MM.1S (cell line): ENCODE measurements around the gene FAM229A.
"Not testable (repeated sequence)": the region's sequence is repeated elsewhere in the genome, so short reads cannot be mapped to it uniquely, and the experiment has no call there.

ENCODE experiments used
- DNase-seq: peaks from one replicate; pipeline ENCODE4 v3.0.0-alpha.2; 2015
- H2AFZ ChIP-seq: fragments of 300-600 bp; sonication (generic); 2 replicates; pipeline ENCODE4 v1.6.0; 2016; ENCODE audit warnings: antibody characterized with exemption, low read length
- H3F3A ChIP-seq: fragments of 300-600 bp; sonication (generic); 2 replicates; pipeline ENCODE4 v1.6.1; 2016; ENCODE audit warnings: mild to moderate bottlenecking, antibody characterized with exemption, low read length, moderate library complexity, mixed read lengths; ENCODE audit not compliant: insufficient read depth
- H3K27ac ChIP-seq: fragments of 300-600 bp; sonication (generic); 2 replicates; pipeline ENCODE4 v1.5.1; 2016; ENCODE audit warnings: mild to moderate bottlenecking, low read length
- H3K27me3 ChIP-seq: fragments of 300-600 bp; sonication (generic); replicated peaks from 2 replicates; pipeline ENCODE4 v1.6.0; 2016; ENCODE audit warnings: low read length; ENCODE audit not compliant: insufficient read depth
- H3K36me3 ChIP-seq: fragments of 300-600 bp; sonication (generic); replicated peaks from 2 replicates; pipeline ENCODE4 v1.6.1; 2016; ENCODE audit warnings: mild to moderate bottlenecking, low read length, mixed read lengths; ENCODE audit not compliant: insufficient read depth
- H3K4me1 ChIP-seq: fragments of 300-600 bp; sonication (generic); 2 replicates; pipeline ENCODE4 v1.6.1; 2016; ENCODE audit warnings: low read length, mixed read lengths
- H3K4me2 ChIP-seq: fragments of 300-600 bp; sonication (generic); 2 replicates; pipeline ENCODE4 v1.6.0; 2016; ENCODE audit warnings: low read depth, low read length
- H3K4me3 ChIP-seq: fragments of 300-600 bp; sonication (generic); 2 replicates; pipeline ENCODE4 v1.5.1; 2016; ENCODE audit warnings: low read length, mixed read lengths
- H3K79me2 ChIP-seq: fragments of 300-600 bp; sonication (generic); 2 replicates; pipeline ENCODE4 v1.6.1; 2016; ENCODE audit warnings: mixed run types, low read length, mixed read lengths
- H3K9ac ChIP-seq: fragments of 300-600 bp; sonication (generic); 2 replicates; pipeline ENCODE4 v1.6.1; 2016; ENCODE audit warnings: low read length, mixed read lengths
- H3K9me2 ChIP-seq: fragments of 300-600 bp; sonication (generic); replicated peaks from 2 replicates; pipeline ENCODE4 v1.6.1; 2016; ENCODE audit warnings: mild to moderate bottlenecking, low read length, mixed read lengths; ENCODE audit not compliant: insufficient read depth
- H3K9me3 ChIP-seq: fragments of 300-600 bp; sonication (generic); replicated peaks from 2 replicates; pipeline ENCODE4 v1.6.1; 2016; ENCODE audit warnings: mild to moderate bottlenecking, low read length, mixed read lengths; ENCODE audit not compliant: insufficient read depth
- H4K20me1 ChIP-seq: fragments of 300-600 bp; sonication (generic); 2 replicates; pipeline ENCODE4 v1.6.1; 2016; ENCODE audit warnings: mild to moderate bottlenecking, low read length, moderate library complexity, mixed read lengths; ENCODE audit not compliant: insufficient read depth
- CTCF ChIP-seq: fragments of 300-600 bp; sonication (generic); IDR thresholded peaks from 2 replicates; pipeline ENCODE4 v1.5.1; 2016; ENCODE audit warnings: antibody characterized with exemption, low read length, mixed read lengths
- EZH2 ChIP-seq: fragments of 300-600 bp; sonication (generic); optimal IDR thresholded peaks from 2 replicates; pipeline ENCODE3; 2017; ENCODE audit warnings: low read depth, mild to moderate bottlenecking, antibody characterized with exemption, low read length, mixed read lengths
- EZH2phosphoT487 ChIP-seq: fragments of 300-600 bp; sonication (generic); IDR thresholded peaks from 2 replicates; pipeline ENCODE4 v1.6.1; 2018; ENCODE audit warnings: antibody characterized with exemption, low read length

FAM229A gene

GRCh38 chr1:32358435-32358834, 3.9 kb downstream of the FAM229A start:
- H3K27me3 ChIP-seq: no peaks in the 10 kb centered on the region
- no peaks in the 10 kb centered on the region for H3K4me1 ChIP-seq
- no peak overlapping the region for H3K4me3 ChIP-seq
- no peaks in the 10 kb centered on the region for H3K79me2 ChIP-seq
- H3K9me3 ChIP-seq: no peaks in the 10 kb centered on the region
- DNase-seq: no peak
- H2AFZ ChIP-seq: no peak overlapping the region
- H3K4me2 ChIP-seq: no peak overlapping the region
- H3K27ac ChIP-seq: no peak overlapping the region
- no peak overlapping the region for H3K9ac ChIP-seq
- H4K20me1 ChIP-seq: no peaks in the 10 kb centered on the region
- no peaks in the 10 kb centered on the region for H3K36me3 ChIP-seq
- H3F3A ChIP-seq: no peaks in the 10 kb centered on the region
- no peak for TF ChIP-seq EZH2phosphoT487
- no peak for TF ChIP-seq CTCF
- no peak for TF ChIP-seq EZH2
- H3K9me2 ChIP-seq: no peaks in the 10 kb centered on the region

GRCh38 chr1:32357614-32358013, 4.7 kb downstream of the FAM229A start:
- TF ChIP-seq CTCF (no peak), EZH2 (no peak), EZH2phosphoT487 (no peak)

GRCh38 chr1:32356478-32356877, 5.8 kb downstream of the FAM229A start:
- no peaks in the 10 kb centered on the region for H3K4me1 ChIP-seq
- H3K9me3 ChIP-seq: no peaks in the 10 kb centered on the region
- H3K9me2 ChIP-seq: no peaks in the 10 kb centered on the region
- no peaks in the 10 kb centered on the region for H3K36me3 ChIP-seq
- no peaks in the 10 kb centered on the region for H3K27me3 ChIP-seq
- H3K27ac ChIP-seq: no peak overlapping the region
- H2AFZ ChIP-seq: no peak overlapping the region
- H3F3A ChIP-seq: 0 out of 2 replicates have a peak, but pooled peaks cover 4% of the 10 kb centered on the region
- no peak overlapping the region for H3K9ac ChIP-seq
- no peak overlapping the region for H3K4me2 ChIP-seq
- H4K20me1 ChIP-seq: no peaks in the 10 kb centered on the region
- H3K79me2 ChIP-seq: no peaks in the 10 kb centered on the region
- no peak for DNase-seq
- no peak overlapping the region for H3K4me3 ChIP-seq
- TF ChIP-seq EZH2phosphoT487 (no peak), EZH2 (no peak), CTCF (no peak)

More at GRCh38 chr1:32357614-32358013, 4.7 kb downstream of the FAM229A start:
- no peaks in the 10 kb centered on the region for H3K79me2 ChIP-seq
- no peaks in the 10 kb centered on the region for H3K9me2 ChIP-seq
- no peaks in the 10 kb centered on the region for H3K27me3 ChIP-seq
- DNase-seq: no peak
- no peaks in the 10 kb centered on the region for H3F3A ChIP-seq
- no peaks in the 10 kb centered on the region for H4K20me1 ChIP-seq
- H3K27ac ChIP-seq: no peak overlapping the region
- H3K9me3 ChIP-seq: no peaks in the 10 kb centered on the region
- no peak overlapping the region for H3K4me2 ChIP-seq
- no peaks in the 10 kb centered on the region for H3K36me3 ChIP-seq
- no peaks in the 10 kb centered on the region for H3K4me1 ChIP-seq
- H3K4me3 ChIP-seq: no peak overlapping the region
- no peak overlapping the region for H2AFZ ChIP-seq
- no peak overlapping the region for H3K9ac ChIP-seq

- H3F3A ChIP-seq, H3K27ac ChIP-seq, H2AFZ ChIP-seq: not testable (repeated sequence)
Measured at GRCh38 chr1:32355778-32356177, 6.5 kb downstream of the FAM229A start.

More at GRCh38 chr1:32355778-32356177, 6.5 kb downstream of the FAM229A start:
- not testable (repeated sequence) for H3K27me3 ChIP-seq, H3K4me1 ChIP-seq, H4K20me1 ChIP-seq, H3K9ac ChIP-seq, H3K4me3 ChIP-seq, H3K36me3 ChIP-seq, H3K4me2 ChIP-seq, H3K9me3 ChIP-seq, H3K9me2 ChIP-seq, H3K79me2 ChIP-seq, DNase-seq
